ENCODE results near the gene SLC43A3. TPM values are rescaled to one million over a fixed set of nuclear protein-coding genes. Genes with fewer than 3 reads are reported as not detected.

SLC43A3 gene
- total RNA-seq, 1 experiment from 2014 or later: 8.6 TPM

DNA sequence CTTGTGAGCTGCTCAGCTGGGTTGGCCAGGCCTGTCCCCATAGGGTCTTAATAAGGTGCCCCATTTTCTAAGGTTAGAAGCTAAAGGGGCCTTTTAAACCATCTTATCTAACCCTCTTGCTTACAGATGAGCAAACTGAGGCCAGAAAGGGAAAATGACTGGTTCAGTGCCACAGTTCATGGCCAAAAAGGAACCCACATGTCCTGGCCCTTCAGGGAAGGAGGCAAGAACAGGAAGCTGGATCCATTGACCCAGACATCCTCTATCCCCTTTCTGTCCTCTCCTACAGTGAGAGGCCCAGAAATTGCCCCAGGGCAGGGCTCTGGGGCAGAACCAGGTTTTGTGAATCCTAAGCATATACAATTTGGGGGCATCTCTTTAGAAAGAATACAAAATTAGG is 56.0 kb downstream of the SLC43A3 start:
- in situ Hi-C loops (cut with HindIII; ENCODE audit: low pct_unique_long_range_greater_than_20kb, low sequenced_read_pairs): no loop called here
- BruUV-seq (replicated peaks): no TSS peak

DNA sequence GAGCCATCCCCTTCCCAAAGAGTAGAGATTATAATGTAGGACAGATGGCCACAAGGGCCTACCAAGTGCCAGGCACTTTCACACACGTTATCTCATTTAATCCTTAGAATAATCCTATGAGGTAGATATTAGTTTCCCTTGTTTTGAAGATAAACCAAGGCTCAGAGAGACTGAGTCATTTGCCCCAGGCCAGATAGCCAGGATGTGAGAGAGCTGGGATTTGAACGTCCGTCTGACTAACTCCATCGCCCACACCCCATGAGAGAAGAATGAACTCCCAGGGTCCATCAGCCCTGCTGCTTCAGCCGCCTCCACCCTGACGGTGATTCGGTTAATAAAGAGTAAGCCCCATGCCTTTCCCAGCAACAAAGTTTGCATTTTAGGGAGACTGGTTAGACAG is 56.7 kb downstream of the SLC43A3 start:
- no peaks in the 10 kb centered on the region for H3K36me3 ChIP-seq (ENCODE audit: control insufficient read depth, insufficient read depth, low read length)
- no peak overlapping the region for H3K4me3 ChIP-seq (ENCODE audit: low read depth in 2 of 2, low read length in 2 of 2)
- H3K27me3 ChIP-seq (ENCODE audit: control insufficient read depth, insufficient read depth, low read length): peaks cover 3% of the 10 kb centered on the region; the same call in 1 of the 2 replicates
- DNase-seq (ENCODE audit: low read depth, low spot score): no peak
- intact Hi-C loops (cut with micrococcal nuclease; ENCODE audit: unreplicated experiment) (no loop called here), in situ Hi-C loops (cut with HindIII; ENCODE audit: low pct_unique_long_range_greater_than_20kb, low sequenced_read_pairs) (no loop called here)
- no peaks in the 10 kb centered on the region for H3K4me1 ChIP-seq (ENCODE audit: control insufficient read depth, insufficient read depth, low read length)
- CTCF ChIA-PET: no interaction called here
- no peak overlapping the region for H3K27ac ChIP-seq (ENCODE audit: low read length)
- POLR2A ChIA-PET: interaction anchor here (0.6 kb wide), 1 partner anchor 203 kb away, joined by 13 read pairs; no protein-coding TSS in a partner anchor
- H3K9me3 ChIP-seq (ENCODE audit: control insufficient read depth, insufficient read depth, low read depth, low read length): no peaks in the 10 kb centered on the region
- no peak for ATAC-seq
- TF ChIP-seq POLR2AphosphoS5 (IDR thresholded peaks at IDR 0.05; ENCODE audit: low read depth, low read length) (no peak), SIN3A (IDR thresholded peaks at IDR 0.05; ENCODE audit: borderline replicate concordance, insufficient read depth, low read depth, low read length) (no peak)
- TF ChIP-seq, protein P1, sequence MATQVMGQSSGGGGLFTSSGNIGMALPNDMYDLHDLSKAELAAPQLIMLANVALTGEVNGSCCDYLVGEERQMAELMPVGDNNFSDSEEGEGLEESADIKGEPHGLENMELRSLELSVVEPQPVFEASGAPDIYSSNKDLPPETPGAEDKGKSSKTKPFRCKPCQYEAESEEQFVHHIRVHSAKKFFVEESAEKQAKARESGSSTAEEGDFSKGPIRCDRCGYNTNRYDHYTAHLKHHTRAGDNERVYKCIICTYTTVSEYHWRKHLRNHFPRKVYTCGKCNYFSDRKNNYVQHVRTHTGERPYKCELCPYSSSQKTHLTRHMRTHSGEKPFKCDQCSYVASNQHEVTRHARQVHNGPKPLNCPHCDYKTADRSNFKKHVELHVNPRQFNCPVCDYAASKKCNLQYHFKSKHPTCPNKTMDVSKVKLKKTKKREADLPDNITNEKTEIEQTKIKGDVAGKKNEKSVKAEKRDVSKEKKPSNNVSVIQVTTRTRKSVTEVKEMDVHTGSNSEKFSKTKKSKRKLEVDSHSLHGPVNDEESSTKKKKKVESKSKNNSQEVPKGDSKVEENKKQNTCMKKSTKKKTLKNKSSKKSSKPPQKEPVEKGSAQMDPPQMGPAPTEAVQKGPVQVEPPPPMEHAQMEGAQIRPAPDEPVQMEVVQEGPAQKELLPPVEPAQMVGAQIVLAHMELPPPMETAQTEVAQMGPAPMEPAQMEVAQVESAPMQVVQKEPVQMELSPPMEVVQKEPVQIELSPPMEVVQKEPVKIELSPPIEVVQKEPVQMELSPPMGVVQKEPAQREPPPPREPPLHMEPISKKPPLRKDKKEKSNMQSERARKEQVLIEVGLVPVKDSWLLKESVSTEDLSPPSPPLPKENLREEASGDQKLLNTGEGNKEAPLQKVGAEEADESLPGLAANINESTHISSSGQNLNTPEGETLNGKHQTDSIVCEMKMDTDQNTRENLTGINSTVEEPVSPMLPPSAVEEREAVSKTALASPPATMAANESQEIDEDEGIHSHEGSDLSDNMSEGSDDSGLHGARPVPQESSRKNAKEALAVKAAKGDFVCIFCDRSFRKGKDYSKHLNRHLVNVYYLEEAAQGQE (IDR thresholded peaks at IDR 0.05; ENCODE audit: insufficient read depth in 1 of 2, low read depth in 2 of 2, low read length in 1 of 2): no peak
- BruUV-seq (replicated peaks): no TSS peak

More for the DNA sequence above, 56.0 kb downstream of the SLC43A3 start:
- no peaks in the 10 kb centered on the region for H3K36me3 ChIP-seq (ENCODE audit: control insufficient read depth, insufficient read depth, low read length)
- no peaks in the 10 kb centered on the region for H3K9me3 ChIP-seq (ENCODE audit: control insufficient read depth, insufficient read depth, low read depth, low read length)
- POLR2A ChIA-PET: no interaction called here
- no peak overlapping the region for H3K27ac ChIP-seq (ENCODE audit: low read length)
- no peak for DNase-seq (ENCODE audit: low read depth, low spot score)
- H3K4me3 ChIP-seq (ENCODE audit: low read depth in 2 of 2, low read length in 2 of 2): no peak overlapping the region
- no peaks in the 10 kb centered on the region for H3K4me1 ChIP-seq (ENCODE audit: control insufficient read depth, insufficient read depth, low read length)
- intact Hi-C loops (cut with micrococcal nuclease; ENCODE audit: unreplicated experiment): no loop called here
- CTCF ChIA-PET: no interaction called here
- TF ChIP-seq SIN3A (IDR thresholded peaks at IDR 0.05; ENCODE audit: borderline replicate concordance, insufficient read depth, low read depth, low read length) (no peak), POLR2AphosphoS5 (IDR thresholded peaks at IDR 0.05; ENCODE audit: low read depth, low read length) (no peak), TCF7L2 (IDR thresholded peaks at IDR 0.05; ENCODE audit: low read depth, low read length) (no peak)
- TF ChIP-seq, protein P1 (IDR thresholded peaks at IDR 0.05; ENCODE audit: insufficient read depth in 1 of 2, low read depth in 2 of 2, low read length in 1 of 2): no peak
- TF ChIP-seq, protein P2, sequence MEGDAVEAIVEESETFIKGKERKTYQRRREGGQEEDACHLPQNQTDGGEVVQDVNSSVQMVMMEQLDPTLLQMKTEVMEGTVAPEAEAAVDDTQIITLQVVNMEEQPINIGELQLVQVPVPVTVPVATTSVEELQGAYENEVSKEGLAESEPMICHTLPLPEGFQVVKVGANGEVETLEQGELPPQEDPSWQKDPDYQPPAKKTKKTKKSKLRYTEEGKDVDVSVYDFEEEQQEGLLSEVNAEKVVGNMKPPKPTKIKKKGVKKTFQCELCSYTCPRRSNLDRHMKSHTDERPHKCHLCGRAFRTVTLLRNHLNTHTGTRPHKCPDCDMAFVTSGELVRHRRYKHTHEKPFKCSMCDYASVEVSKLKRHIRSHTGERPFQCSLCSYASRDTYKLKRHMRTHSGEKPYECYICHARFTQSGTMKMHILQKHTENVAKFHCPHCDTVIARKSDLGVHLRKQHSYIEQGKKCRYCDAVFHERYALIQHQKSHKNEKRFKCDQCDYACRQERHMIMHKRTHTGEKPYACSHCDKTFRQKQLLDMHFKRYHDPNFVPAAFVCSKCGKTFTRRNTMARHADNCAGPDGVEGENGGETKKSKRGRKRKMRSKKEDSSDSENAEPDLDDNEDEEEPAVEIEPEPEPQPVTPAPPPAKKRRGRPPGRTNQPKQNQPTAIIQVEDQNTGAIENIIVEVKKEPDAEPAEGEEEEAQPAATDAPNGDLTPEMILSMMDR (IDR thresholded peaks at IDR 0.05): no peak
- peaks cover 3% of the 10 kb centered on the region; the same call in 1 of the 2 replicates for H3K27me3 ChIP-seq (ENCODE audit: control insufficient read depth, insufficient read depth, low read length)
- no peak for ATAC-seq

Data from Panc1 (cell line).